ENCODE data around the gene ARHGDIG. TPM values are rescaled to one million over a fixed set of nuclear protein-coding genes. Genes with fewer than 3 reads are reported as not detected.
"Not testable (repeated sequence)": the region's sequence is repeated elsewhere in the genome, so short reads cannot be mapped to it uniquely, and the experiment has no call there.

ARHGDIG gene
- 1 to 10 TPM in 2 of 5 donors, under 1 TPM in 3; 0.33 to 2.4 (median 0.69) TPM for polyA plus RNA-seq (ENCODE audit: insufficient read depth in 1 of 5, insufficient read length in 5 of 5, low replicate concordance in 1 of 5)
- long read RNA-seq, donor 1: 0 reads
- long read RNA-seq, donor 2: 0 reads
- long read RNA-seq, donor 3: 0 reads
- long read RNA-seq, donor 4: 0 reads
- long read RNA-seq, donor 5: 0 reads
- long read RNA-seq, donor 6, partial matches to known transcripts: 0 of 1 reads
- long read RNA-seq, donor 6, other reads (novel, unspliced or antisense): 0 of 1 reads
- long read RNA-seq, donor 7: 0 reads
- long read RNA-seq, donor 8: 0 reads

GRCh38 chr16:280552-280951 lies at the start of gene ARHGDIG:
TSS of gene ARHGDIG (plus strand) at chr16:280591. CDS start at chr16:280681, 90 bp downstream.
- no peak for DNase-seq

GRCh38 chr16:230949-231348 lies 49.4 kb upstream of the ARHGDIG start:
- DNase-seq: no peak

DNA sequence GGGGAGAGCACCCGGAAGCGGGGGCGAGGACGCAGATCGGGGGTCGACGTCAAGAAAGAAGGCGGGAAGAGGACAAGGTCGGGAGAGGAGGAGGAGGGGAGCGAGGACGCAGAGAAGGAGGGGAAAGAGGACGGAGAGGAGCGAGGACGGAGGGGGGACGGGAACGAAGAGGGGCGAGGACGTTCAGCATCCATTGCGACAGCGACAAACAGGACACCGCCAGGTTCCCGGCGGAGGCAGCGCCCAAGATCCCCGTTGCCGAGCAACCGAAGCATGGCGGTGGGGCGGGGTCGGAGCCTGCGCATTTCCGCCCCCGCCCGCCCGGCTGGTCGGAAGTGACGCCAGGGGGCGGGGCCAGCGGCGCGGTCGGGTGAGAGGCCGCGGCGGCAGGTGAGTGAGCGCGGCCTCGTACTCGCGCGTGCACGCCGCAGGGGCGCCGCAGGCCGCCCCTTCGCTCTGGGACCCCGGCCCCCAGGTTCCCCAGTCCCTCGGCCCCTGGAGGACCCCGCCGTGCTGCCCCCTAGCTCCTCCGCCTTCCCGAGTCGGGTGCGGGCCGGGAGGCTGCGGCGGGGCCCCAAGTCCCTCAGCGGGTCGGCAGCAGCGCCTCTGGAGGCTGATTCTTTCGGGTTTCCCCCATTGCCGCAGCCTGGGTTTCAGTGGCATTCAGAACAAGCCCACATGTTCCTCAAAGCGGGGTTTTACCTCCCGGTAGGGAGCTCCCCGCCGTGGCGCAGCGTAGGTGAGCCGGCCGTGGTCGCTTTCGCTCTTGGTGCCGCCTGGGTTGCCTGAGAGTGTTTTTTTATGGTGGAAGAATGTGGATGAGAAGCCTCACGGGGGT lies 45.7 kb upstream of the ARHGDIG start, which contains the start of gene FAM234A:
Gene FAM234A (plus strand): TSS at position 354 of the 838 bp plus-strand sequence. CDS start 19,593 bp downstream, outside the sequence.
- peak; percentile 94 for DNase-seq

- no peak for DNase-seq
Measured at GRCh38 chr16:239948-240277, 40.5 kb upstream of the ARHGDIG start.

DNA sequence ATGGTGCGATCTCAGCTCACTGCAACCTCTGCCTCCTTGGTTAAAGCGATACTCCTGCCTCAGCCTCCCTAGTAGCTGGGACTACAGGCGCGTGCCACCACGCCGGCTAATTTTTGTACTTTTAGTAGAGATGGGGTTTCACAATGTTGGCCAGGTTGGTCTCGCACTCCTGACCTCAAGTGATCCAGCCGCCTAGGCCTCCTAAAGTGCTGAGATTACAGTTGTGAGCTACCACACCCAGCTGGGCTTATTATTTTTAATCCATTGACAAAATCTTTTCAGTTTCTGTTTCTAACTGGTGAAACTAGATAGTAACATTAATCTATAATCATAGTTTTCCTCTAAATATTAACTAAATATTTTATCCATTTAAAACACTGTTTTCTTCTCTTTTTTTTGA lies 39.8 kb upstream of the ARHGDIG start:
- no peak for DNase-seq

DNA sequence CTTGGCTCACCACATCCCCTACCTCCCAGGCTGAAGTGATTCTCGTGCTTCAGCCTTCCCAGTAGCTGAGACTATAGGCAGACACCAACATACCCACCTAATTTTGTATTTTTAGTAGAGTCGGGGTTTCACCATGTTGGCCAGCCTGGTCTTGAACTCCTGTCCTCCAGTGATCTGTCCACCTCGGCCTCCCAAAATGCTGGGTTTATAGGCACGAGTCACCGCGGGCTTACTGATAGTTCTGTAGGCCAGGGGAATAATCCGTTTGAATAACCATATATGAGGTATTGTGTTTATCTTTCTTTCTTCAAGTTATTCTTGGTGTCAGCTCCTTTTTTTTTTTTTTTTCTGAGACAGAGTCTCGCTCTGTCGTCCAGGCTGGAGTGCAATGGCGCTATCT lies 38.1 kb upstream of the ARHGDIG start:
- DNase-seq: no peak

DNA sequence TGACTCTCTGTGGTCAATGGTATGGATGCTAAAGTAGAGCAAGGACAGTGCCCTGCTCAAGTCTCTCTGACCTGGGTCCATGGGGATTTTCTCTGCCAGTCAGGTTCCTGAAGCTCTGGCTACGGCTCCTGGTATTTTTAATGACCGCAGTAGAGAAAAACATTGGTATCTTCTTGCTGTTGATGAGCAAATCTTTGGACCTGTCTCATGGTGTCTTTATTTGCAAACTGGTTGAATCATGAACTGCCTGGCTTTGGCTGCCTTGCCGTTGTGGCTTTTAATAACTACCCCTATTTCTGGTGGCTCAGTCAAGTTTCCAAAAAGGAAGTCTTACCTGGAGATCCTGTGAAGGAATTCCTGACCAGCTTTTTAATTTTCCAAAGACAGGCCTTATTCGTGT lies 37.0 kb upstream of the ARHGDIG start:
- DNase-seq: no peak

DNA sequence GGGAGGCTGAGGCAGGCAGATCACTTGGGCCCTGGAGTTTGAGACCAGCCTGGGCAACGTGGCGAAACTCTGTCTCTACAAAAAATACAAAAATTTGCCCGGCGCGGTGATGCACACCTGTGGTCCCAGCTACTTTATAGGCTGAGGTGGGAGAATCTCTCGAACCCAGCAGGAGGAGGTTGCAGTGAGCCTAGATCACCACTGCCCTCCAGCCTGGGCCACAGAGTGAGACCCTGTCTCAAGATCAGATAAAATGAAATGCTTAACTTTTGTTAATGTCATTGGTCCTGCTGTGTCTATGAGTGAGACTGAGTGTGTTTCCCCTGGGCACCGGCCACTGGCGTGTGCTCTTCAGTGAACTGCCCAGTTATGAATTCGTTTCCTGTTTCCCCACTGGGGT lies 35.3 kb upstream of the ARHGDIG start:
- DNase-seq: no peak

GRCh38 chr16:247027-247426 lies 33.4 kb upstream of the ARHGDIG start:
- no peak for DNase-seq

DNA sequence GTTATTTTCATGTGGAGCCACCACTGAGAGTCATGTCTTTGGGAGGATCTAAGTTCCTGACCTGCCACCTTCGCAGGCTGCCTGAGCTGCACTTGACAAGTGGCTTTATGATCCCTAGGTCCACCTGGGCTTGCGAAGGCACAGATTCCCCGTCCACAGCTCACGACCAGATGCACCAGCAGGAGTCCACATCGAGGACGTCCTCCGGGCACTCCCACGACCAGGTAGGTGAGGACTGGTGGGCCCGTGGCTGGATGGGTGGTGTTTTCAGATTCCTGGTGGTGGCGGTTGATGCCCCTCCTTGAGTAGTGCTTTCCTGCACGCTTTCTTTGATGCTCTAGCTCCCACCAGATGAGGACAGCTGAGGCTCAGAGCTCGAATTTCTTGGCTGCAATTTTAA lies 31.0 kb upstream of the ARHGDIG start:
- DNase-seq: no peak

- no peak for DNase-seq
Measured at GRCh38 chr16:252366-253337, 27.7 kb upstream of the ARHGDIG start.

DNA sequence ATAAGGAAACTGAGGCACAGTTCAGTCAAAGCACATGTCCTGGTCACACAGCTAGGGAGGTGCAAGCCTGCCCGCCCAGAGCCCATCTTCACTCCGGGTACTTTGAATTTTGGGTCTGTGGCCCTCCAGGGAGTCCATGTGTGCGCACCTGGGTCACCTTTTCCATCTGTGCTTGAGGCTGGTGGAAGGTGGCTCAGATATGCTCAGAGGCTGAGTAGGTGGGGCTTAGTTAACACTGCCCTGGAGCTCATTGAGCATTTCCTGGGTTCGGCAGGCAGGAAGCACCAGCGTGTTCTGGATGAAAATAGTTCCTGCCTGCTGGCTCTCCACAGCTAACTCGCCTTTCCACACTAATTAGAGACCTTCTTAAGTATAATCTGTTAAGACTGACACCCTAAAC lies 26.6 kb upstream of the ARHGDIG start:
- DNase-seq: no peak

- no peak for DNase-seq
Measured at GRCh38 chr16:254461-254860, 25.9 kb upstream of the ARHGDIG start.

DNA sequence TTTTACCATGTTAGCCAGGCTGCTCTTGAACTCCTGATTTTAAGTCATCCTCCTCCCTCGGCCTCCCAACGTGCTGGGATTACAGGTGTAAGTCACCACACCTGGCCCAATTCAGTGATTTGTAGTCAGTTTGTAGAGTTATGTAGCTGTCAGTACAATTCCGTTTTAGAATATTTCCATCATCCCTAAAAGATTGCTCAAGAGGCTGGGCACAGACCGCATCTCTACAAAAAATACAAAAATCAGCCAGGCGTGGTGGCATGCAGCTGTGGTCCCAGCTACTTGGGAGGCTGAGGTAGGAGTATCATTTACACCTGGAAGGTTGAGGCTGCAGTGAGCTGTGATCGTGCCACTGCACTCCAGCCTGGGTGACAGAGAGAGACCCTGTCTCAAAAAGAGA lies 25.2 kb upstream of the ARHGDIG start:
- DNase-seq: no peak

DNA sequence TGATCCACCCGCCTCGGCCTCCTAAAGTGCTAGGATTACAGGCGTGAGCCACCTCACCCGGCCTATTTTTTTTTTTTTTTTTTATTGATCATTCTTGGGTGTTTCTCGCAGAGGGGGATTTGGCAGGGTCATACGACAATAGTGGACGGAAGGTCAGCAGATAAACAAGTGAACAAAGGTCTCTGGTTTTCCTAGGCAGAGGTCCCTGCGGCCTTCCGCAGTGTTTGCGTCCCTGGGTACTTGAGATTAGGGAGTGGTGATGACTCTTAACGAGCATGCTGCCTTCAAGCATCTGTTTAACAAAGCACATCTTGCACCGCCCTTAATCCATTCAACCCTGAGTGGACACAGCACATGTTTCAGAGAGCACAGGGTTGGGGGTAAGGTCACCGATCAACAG lies 22.3 kb upstream of the ARHGDIG start:
- not testable (repeated sequence) for DNase-seq

GRCh38 chr16:259226-259625 lies 21.2 kb upstream of the ARHGDIG start:
- DNase-seq: no peak

GRCh38 chr16:259814-260253 lies 20.6 kb upstream of the ARHGDIG start:
- no peak for DNase-seq

GRCh38 chr16:260326-260725 lies 20.1 kb upstream of the ARHGDIG start:
- no peak for DNase-seq

- no peak for DNase-seq
Measured at GRCh38 chr16:261031-261691, 19.2 kb upstream of the ARHGDIG start.

DNA sequence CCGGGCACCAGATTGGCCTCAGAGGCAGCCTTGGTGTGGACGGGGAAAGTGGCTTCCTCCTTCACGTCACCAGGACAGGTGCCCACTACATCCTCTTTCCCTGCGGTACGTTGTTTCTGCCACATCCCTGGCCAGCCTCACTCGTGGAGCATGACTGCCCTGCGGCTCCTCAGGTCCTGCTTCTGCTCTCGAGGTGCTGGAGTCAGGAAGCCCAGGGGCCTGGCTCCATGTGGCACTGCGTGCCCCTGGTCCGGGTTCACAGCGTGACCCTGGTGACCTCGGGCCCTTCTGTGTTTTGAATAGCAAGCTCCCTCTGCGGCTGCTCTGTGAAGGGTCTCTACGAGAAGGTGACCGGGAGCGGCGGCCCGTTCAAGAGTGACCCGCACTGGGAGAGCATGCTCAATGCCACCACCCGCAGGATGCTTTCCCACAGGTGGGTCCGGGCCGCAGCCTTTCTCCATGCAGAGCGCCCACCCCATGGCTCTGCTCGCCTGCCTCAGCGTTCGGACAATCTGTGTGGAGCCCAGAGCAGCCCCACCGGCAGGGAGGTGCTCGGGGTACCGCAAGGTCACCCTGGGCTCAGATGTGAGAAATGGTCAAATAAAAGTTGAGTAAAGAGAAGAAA lies 18.2 kb upstream of the ARHGDIG start:
- no peak for DNase-seq

All from right lung (tissue), 10 donors.